GM12878 (cell line): ENCODE data around the gene NDUFA13. TPM values are rescaled to one million over a fixed set of nuclear protein-coding genes. Genes with fewer than 3 reads are reported as not detected.

Experiments used
- ATAC-seq: fragments of 200-7000 bp; cut with Tn5 transposase; 3 replicates; pipeline ENCODE4 v1.9.1; 2020; ENCODE audit warnings: mild to moderate bottlenecking, moderate library complexity
- BruUV-seq: library from RNA; stranded (reverse); fragments of 400-500 nt; replicated peaks from 2 replicates; lab custom pipeline; 2021; lab: Mats Ljungman, UMichigan
- CTCF ChIA-PET: fragments of 300-600 bp; sonication (Branson Sonifier 250); formaldehyde crosslinking; extraction: SDS; loops from one replicate; lab custom pipeline; 2021; ENCODE audit warnings: inconsistent platforms; lab: Yijun Ruan, JAX
- POLR2A ChIA-PET: fragments of 350-600 bp; formaldehyde crosslinking; extraction: SDS; loops from one replicate; lab custom pipeline; 2021; ENCODE audit warnings: inconsistent platforms; lab: Charles Lee
- RAD21 ChIA-PET: fragments of 300-600 bp; sonication (Branson Sonifier 250); formaldehyde crosslinking; loops from one replicate; lab custom pipeline; 2023; ENCODE audit warnings: antibody characterized with exemption; ENCODE audit not compliant: unreplicated experiment; lab: Charles Lee
- SMC1A ChIA-PET: fragments of 300-600 bp; sonication (Branson Sonifier 250); formaldehyde crosslinking; loops from one replicate; lab custom pipeline; 2023; ENCODE audit not compliant: unreplicated experiment, uncharacterized antibody; lab: Charles Lee
- DNase-seq: peaks from one replicate; pipeline ENCODE4 v3.0.0-alpha.2; 2011; ENCODE audit warnings: low read depth, low spot score
- FAIRE-seq: peaks from 3 replicates; lab custom pipeline; 2011; peaks lifted over from hg19 to GRCh38; lab: Jason Lieb, UNC
- H2AFZ ChIP-seq: 2 replicates; pipeline ENCODE4 v1.6.0; 2011; ENCODE audit warnings: low read depth, low read length, control low read depth; ENCODE audit not compliant: control insufficient read depth
- H3K27ac ChIP-seq: 2 replicates; pipeline ENCODE4 v1.5.1; 2011; ENCODE audit warnings: control low read depth; ENCODE audit not compliant: control insufficient read depth, insufficient read depth
- H3K27me3 ChIP-seq, 2 experiments: replicated peaks in 1 of 2; 2 replicates each; pipeline versions ENCODE4 v1.6.0 to v1.6.1; 2011; ENCODE audit warnings: low read length in 1 of 2; ENCODE audit not compliant: control insufficient read depth in 2 of 2, insufficient read depth in 2 of 2
- H3K36me3 ChIP-seq, 2 experiments: 2 replicates each; pipeline ENCODE4 v1.5.1; 2011; ENCODE audit warnings: low read length in 1 of 2; ENCODE audit not compliant: control insufficient read depth in 2 of 2, insufficient read depth in 2 of 2
- H3K4me1 ChIP-seq: 2 replicates; pipeline ENCODE4 v1.6.1; 2011; ENCODE audit warnings: mild to moderate bottlenecking, low read length, moderate library complexity, mixed read lengths; ENCODE audit not compliant: control insufficient read depth, insufficient read depth
- H3K4me2 ChIP-seq: 2 replicates; pipeline ENCODE4 v1.6.0; 2011; ENCODE audit warnings: control low read depth; ENCODE audit not compliant: control insufficient read depth, insufficient read depth
- H3K4me3 ChIP-seq: fragments of 200-600 bp; sonication (generic); 2 replicates; pipeline ENCODE4 v1.5.1; 2016
- H3K79me2 ChIP-seq: 2 replicates; pipeline ENCODE4 v1.6.0; 2011; ENCODE audit warnings: low read length; ENCODE audit not compliant: control insufficient read depth, insufficient read depth
- H3K9ac ChIP-seq: 2 replicates; pipeline ENCODE4 v1.8.0; 2011; ENCODE audit warnings: low read length, control low read depth, mixed read lengths; ENCODE audit not compliant: control insufficient read depth, insufficient read depth
- H3K9me3 ChIP-seq: replicated peaks from 3 replicates; pipeline ENCODE4 v1.5.1; 2011; ENCODE audit warnings: mild to moderate bottlenecking, low read length; ENCODE audit not compliant: control insufficient read depth, insufficient read depth
- H4K20me1 ChIP-seq: 2 replicates; pipeline ENCODE4 v1.6.0; 2011; ENCODE audit not compliant: control insufficient read depth, insufficient read depth
- CREB1 ChIP-seq: IDR thresholded peaks from 2 replicates; pipeline ENCODE4 v1.6.1; 2012; ENCODE audit warnings: low read depth, mild to moderate bottlenecking, inconsistent platforms
- JUND ChIP-seq: IDR thresholded peaks from 2 replicates; pipeline ENCODE4 v1.6.1; 2012; ENCODE audit warnings: low read depth, mild to moderate bottlenecking, low read length, improper control_type of control experiment, moderate library complexity
- KLF5 ChIP-seq: fragments of 450-650 bp; IDR thresholded peaks from 2 replicates; pipeline ENCODE4 v1.6.1; 2014; ENCODE audit warnings: mild to moderate bottlenecking; ENCODE audit not compliant: partially characterized antibody
- MTA2 ChIP-seq: fragments of 450-650 bp; IDR thresholded peaks from 2 replicates; pipeline ENCODE4 v1.6.1; 2016; ENCODE audit warnings: low read depth, mild to moderate bottlenecking, moderate library complexity
- POU2F2 ChIP-seq: IDR thresholded peaks from 3 replicates; pipeline ENCODE4 v1.6.1; 2011; ENCODE audit warnings: low read depth, mild to moderate bottlenecking, low read length, borderline replicate concordance
- RAD51 ChIP-seq: fragments of 450-650 bp; IDR thresholded peaks from 2 replicates; pipeline ENCODE4 v1.6.1; 2016; ENCODE audit warnings: moderate library complexity, mild to moderate bottlenecking, inconsistent platforms
- ZNF622 ChIP-seq: fragments of 450-650 bp; IDR thresholded peaks from 2 replicates; pipeline ENCODE4 v1.6.1; 2017; ENCODE audit warnings: mild to moderate bottlenecking, inconsistent platforms
- WGBS: methylation state at CpG from one replicate; pipeline ENCODE4 v1.1.6; 2016; ENCODE audit warnings: low lambda C conversion rate; ENCODE audit not compliant: insufficient replicate concordance, insufficient coverage; ENCODE audit errors: missing lambda C conversion rate; 5-methylcytosine and 5-hydroxymethylcytosine counted together
- in situ Hi-C: fragments of 300-500 bp; cut with MboI; formaldehyde crosslinking; loops from 9 replicates; pipeline ENCODE4 v1.14.3; 2018; ENCODE audit warnings: mixed read lengths
- intact Hi-C: fragments of 100-400 bp; cut with micrococcal nuclease; formaldehyde crosslinking; loops from one replicate; pipeline ENCODE4 v1.14.2; 2022; ENCODE audit not compliant: unreplicated experiment
- polyA plus RNA-seq, 11 experiments: library from polyadenylated mRNA; depleted of rRNA in 4 of 11; unstranded in 6 of 11; stranded (reverse) in 5 of 11; fragments of >200 nt; fragmentation: Nextera tagmentation in 4 of 11; fragmentation: Illumina TruSeq in 1 of 11; extraction: Ambion mirVana in 4 of 11; extraction: Trizol in 1 of 11; gene quantifications; 1 replicate in 1 of 11; 2 replicates in 10 of 11; pipeline versions ENCODE4 v1.2.1 to v1.2.3, GENCODE V29; 2011 to 2016; ENCODE audit warnings: inconsistent platforms in 2 of 11, missing spikeins in 2 of 11, low read depth in 1 of 11
- total RNA-seq, 4 experiments: library from RNA; depleted of rRNA in 3 of 4; stranded (reverse); fragments of >200 nt in 3 of 4; fragmentation: Illumina TruSeq in 1 of 4; extraction: Trizol in 1 of 4; gene quantifications; 2 replicates each; pipeline versions ENCODE4 v1.2.1 to v1.2.3, GENCODE V29; 2013 to 2021
- TF ChIP-seq, protein P1 (sequence below): IDR thresholded peaks from 2 replicates; pipeline ENCODE4 v1.6.1; 2011; ENCODE audit warnings: mild to moderate bottlenecking, low read depth, low read length, moderate library complexity; ENCODE audit not compliant: insufficient replicate concordance

The NDUFA13 gene
- total and polyA plus RNA-seq, 10 of the 15 experiments (the other 5 are each of a cell fraction or from before 2014, with no cell fraction given): 224 to 586 (median 456) TPM

DNA sequence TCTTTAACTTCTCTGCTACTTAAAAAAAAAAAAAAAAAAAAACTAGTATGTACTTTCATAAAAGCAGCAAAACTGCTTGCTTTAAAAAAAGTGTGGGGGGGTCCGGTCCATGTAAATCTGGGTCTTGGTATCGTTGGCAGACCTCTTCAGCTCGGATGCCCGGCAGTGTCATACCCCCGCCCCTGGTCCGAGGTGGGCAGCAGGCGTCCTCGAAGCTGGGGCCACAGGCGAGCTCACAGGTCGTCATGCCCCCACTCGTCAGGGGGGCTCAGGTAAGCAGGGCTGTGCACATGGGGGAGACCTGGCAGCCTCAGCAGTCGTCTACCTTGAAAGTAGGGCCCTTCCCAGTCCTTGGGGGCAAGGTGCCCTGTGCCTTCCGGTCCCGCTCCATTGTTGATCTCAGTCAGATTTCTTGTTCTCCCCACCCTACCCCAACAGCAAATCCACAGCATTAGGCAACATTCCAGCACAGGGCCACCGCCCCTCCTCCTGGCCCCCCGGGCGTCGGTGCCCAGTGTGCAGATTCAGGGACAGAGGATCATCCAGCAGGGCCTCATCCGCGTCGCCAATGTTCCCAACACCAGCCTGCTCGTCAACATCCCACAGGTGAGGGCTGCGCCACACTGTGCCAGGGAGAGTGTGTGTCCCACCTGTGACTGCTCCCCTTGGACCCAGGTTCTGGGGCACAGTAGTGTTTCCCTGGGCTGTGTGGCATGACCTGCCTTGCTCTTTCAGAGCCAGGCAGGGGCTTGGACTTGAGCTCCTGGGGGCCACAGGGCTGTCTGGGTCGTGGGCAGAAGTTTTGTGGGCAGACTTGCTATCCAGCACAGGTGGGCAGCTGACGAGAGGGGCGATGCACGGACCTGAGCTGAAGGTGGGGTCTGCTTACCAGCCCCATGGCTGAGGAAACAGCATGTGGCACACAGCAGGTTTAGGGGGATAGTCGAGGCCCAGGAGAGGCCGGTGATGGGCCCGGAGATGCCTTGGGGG, 20.1 kb upstream of the NDUFA13 start (continued):
- no peak for TF ChIP-seq JUND
- no peak for TF ChIP-seq RAD51
- TF ChIP-seq MTA2: no peak
- TF ChIP-seq ZNF622: no peak
- TF ChIP-seq, protein P1, sequence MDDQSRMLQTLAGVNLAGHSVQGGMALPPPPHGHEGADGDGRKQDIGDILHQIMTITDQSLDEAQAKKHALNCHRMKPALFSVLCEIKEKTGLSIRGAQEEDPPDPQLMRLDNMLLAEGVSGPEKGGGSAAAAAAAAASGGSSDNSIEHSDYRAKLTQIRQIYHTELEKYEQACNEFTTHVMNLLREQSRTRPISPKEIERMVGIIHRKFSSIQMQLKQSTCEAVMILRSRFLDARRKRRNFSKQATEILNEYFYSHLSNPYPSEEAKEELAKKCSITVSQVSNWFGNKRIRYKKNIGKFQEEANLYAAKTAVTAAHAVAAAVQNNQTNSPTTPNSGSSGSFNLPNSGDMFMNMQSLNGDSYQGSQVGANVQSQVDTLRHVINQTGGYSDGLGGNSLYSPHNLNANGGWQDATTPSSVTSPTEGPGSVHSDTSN: no peak

DNA sequence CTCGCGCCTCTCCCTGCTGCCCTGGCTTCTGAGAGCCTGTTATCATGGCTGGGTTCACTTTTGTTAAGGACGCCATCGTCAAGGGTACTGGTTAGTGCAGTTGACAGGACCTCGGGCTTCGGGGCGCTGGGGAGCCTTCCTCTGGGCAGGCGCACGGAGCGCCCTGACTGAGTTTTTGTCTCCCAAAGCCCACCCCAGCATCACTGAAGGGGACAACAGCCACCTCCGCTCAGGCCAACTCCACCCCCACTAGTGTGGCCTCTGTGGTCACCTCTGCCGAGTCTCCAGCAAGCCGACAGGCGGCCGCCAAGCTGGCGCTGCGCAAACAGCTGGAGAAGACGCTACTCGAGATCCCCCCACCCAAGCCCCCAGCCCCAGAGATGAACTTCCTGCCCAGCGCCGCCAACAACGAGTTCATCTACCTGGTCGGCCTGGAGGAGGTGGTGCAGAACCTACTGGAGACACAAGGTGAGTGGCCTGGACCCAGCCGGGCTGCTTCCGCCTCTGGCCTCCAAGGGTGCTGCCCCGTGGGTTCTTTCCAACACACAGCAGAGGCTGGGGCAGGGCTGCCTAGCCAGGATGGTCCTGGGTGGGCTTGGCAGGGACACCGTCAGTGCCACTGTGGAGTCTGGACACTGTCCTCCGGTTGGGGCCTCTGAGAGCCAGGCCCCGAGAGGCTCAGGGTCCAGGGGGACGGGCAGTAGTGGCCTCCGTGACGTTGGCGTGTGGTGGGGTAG, 17.6 kb upstream of the NDUFA13 start:
- SMC1A ChIA-PET: no interaction called here
- Histone ChIP-seq H3K4me2 (no peak overlapping the region), H4K20me1 (no peaks in the 10 kb centered on the region), H3K4me1 (no peaks in the 10 kb centered on the region), H3K9ac (no peak overlapping the region), H3K79me2 (no peaks in the 10 kb centered on the region)
- POLR2A ChIA-PET: no interaction called here
- CTCF ChIA-PET: no interaction called here
- no peak for FAIRE-seq
- 96% methylated on average over 31 of the region's 33 CpGs for WGBS
- no TSS peak for BruUV-seq
- no peak for ATAC-seq
- TF ChIP-seq KLF5 (no peak), CREB1 (no peak), POU2F2 (no peak)
- TF ChIP-seq, all 136 proteins: peak for 0
- Histone ChIP-seq H3K36me3 (peaks cover 36 to 72% of the 10 kb centered on the region in 2 experiments; a peak in 3 of 4 replicates), H3K4me3 (no peak overlapping the region), H3K27ac (no peak overlapping the region), H3K9me3 (no peaks in the 10 kb centered on the region), H2AFZ (no peak overlapping the region), H3K27me3 (no peaks in the 10 kb centered on the region)
- RAD21 ChIA-PET: no interaction called here
- intact Hi-C loops (no loop called here), in situ Hi-C loops (loop anchor here (10.0 kb wide), 1 partner anchor 354 kb away; no protein-coding TSS in a partner anchor)
- no peak for DNase-seq
